ENCODE results near the gene OTOGL.

OTOGL gene

GRCh38 chr12:80168936-80169335 lies 69.6 kb downstream of the OTOGL start:
- Histone ChIP-seq H3K9me3 (ENCODE audit: low read length) (no peaks in the 10 kb centered on the region), H3K27ac (ENCODE audit: low read depth, low read length, poor library complexity, severe bottlenecking) (no peak overlapping the region), H3F3A (ENCODE audit: insufficient read depth, low read length) (no peaks in the 10 kb centered on the region), H4K20me1 (ENCODE audit: insufficient read depth, low read length) (no peaks in the 10 kb centered on the region), H3K27me3 (ENCODE audit: insufficient read depth, low read length) (no peaks in the 10 kb centered on the region), H2AFZ (ENCODE audit: low read length) (no peak overlapping the region), H3K79me2 (ENCODE audit: insufficient read depth, low read length) (no peaks in the 10 kb centered on the region), H3K4me3 (ENCODE audit: low read depth, low read length, poor library complexity, severe bottlenecking) (no peak overlapping the region), H3K9ac (ENCODE audit: low read length) (no peak overlapping the region), H3K36me3 (ENCODE audit: insufficient read depth, low read length) (no peaks in the 10 kb centered on the region), H3K9me2 (ENCODE audit: low read depth, low read length) (no peaks in the 10 kb centered on the region), H3K4me1 (ENCODE audit: insufficient read depth, low read length, severe bottlenecking) (no peaks in the 10 kb centered on the region), H3K4me2 (ENCODE audit: low read length) (no peak overlapping the region)
- TF ChIP-seq EZH2 (IDR thresholded peaks at IDR 0.05; ENCODE audit: borderline replicate concordance, low read length), result no peak
- TF ChIP-seq CTCF (IDR thresholded peaks at IDR 0.05; ENCODE audit: low read length), result no peak

- no peaks in the 10 kb centered on the region for H4K20me1 ChIP-seq (ENCODE audit: insufficient read depth, low read length)
- H3F3A ChIP-seq (ENCODE audit: insufficient read depth, low read length), result no peaks in the 10 kb centered on the region
- TF ChIP-seq CTCF (IDR thresholded peaks at IDR 0.05; ENCODE audit: low read length) (no peak), EZH2 (IDR thresholded peaks at IDR 0.05; ENCODE audit: borderline replicate concordance, low read length) (no peak)
- H3K4me3 ChIP-seq (ENCODE audit: low read depth, low read length, poor library complexity, severe bottlenecking), result no peak overlapping the region
- H3K27ac ChIP-seq (ENCODE audit: low read depth, low read length, poor library complexity, severe bottlenecking), result no peak overlapping the region
- no peaks in the 10 kb centered on the region for H3K9me3 ChIP-seq (ENCODE audit: low read length)
- H3K79me2 ChIP-seq (ENCODE audit: insufficient read depth, low read length), result no peaks in the 10 kb centered on the region
- no peak overlapping the region for H3K9ac ChIP-seq (ENCODE audit: low read length)
- H3K9me2 ChIP-seq (ENCODE audit: low read depth, low read length), result no peaks in the 10 kb centered on the region
- no peaks in the 10 kb centered on the region for H3K36me3 ChIP-seq (ENCODE audit: insufficient read depth, low read length)
- H3K4me1 ChIP-seq (ENCODE audit: insufficient read depth, low read length, severe bottlenecking), result no peaks in the 10 kb centered on the region
- H3K4me2 ChIP-seq (ENCODE audit: low read length), result no peak overlapping the region
- H2AFZ ChIP-seq (ENCODE audit: low read length), result no peak overlapping the region
- no peaks in the 10 kb centered on the region for H3K27me3 ChIP-seq (ENCODE audit: insufficient read depth, low read length)
Measured at GRCh38 chr12:80170915-80171314, 71.6 kb downstream of the OTOGL start.

- Histone ChIP-seq H2AFZ (ENCODE audit: low read length) (no peak overlapping the region), H3K9me3 (ENCODE audit: low read length) (no peaks in the 10 kb centered on the region), H4K20me1 (ENCODE audit: insufficient read depth, low read length) (no peaks in the 10 kb centered on the region), H3K79me2 (ENCODE audit: insufficient read depth, low read length) (no peaks in the 10 kb centered on the region), H3K4me1 (ENCODE audit: insufficient read depth, low read length, severe bottlenecking) (no peaks in the 10 kb centered on the region), H3K4me2 (ENCODE audit: low read length) (no peak overlapping the region), H3K9ac (ENCODE audit: low read length) (no peak overlapping the region), H3K36me3 (ENCODE audit: insufficient read depth, low read length) (no peaks in the 10 kb centered on the region), H3K9me2 (ENCODE audit: low read depth, low read length) (no peaks in the 10 kb centered on the region), H3K27ac (ENCODE audit: low read depth, low read length, poor library complexity, severe bottlenecking) (no peak overlapping the region), H3F3A (ENCODE audit: insufficient read depth, low read length) (no peaks in the 10 kb centered on the region), H3K27me3 (ENCODE audit: insufficient read depth, low read length) (no peaks in the 10 kb centered on the region), H3K4me3 (ENCODE audit: low read depth, low read length, poor library complexity, severe bottlenecking) (no peak overlapping the region)
- TF ChIP-seq CTCF (IDR thresholded peaks at IDR 0.05; ENCODE audit: low read length) (no peak), EZH2 (IDR thresholded peaks at IDR 0.05; ENCODE audit: borderline replicate concordance, low read length) (no peak)
Measured at GRCh38 chr12:80173083-80173864, 73.9 kb downstream of the OTOGL start.
